RWPE1 (cell line): Measurements from ENCODE around the gene MYO5C.
A peak's percentile ranks its signal among the peaks of the same experiment; 100 is the strongest.

Source experiments
- CTCF ChIA-PET: fragments of 350-600 bp; sonication (Branson Sonifier 250); formaldehyde crosslinking; extraction: SDS; loops from one replicate; lab custom pipeline; 2021; lab: Yijun Ruan, JAX
- POLR2A ChIA-PET: fragments of 400-600 bp; formaldehyde crosslinking; extraction: SDS; loops from one replicate; lab custom pipeline; 2020; ENCODE audit warnings: antibody characterized with exemption; ENCODE audit not compliant: low non-redundant PET; lab: Yijun Ruan, JAX
- DNase-seq: peaks from one replicate; pipeline ENCODE4 v3.0.0; 2012; ENCODE audit warnings: low spot score
- H3K27ac ChIP-seq: fragments of 450-650 bp; 2 replicates; pipeline ENCODE4 v1.5.1; 2017
- TF ChIP-seq, protein P1 (sequence below): fragments of 450-650 bp; conservative IDR thresholded peaks from 2 replicates; pipeline ENCODE4 v1.5.1; 2017; ENCODE audit warnings: low read depth, mild to moderate bottlenecking

The MYO5C gene

DNA sequence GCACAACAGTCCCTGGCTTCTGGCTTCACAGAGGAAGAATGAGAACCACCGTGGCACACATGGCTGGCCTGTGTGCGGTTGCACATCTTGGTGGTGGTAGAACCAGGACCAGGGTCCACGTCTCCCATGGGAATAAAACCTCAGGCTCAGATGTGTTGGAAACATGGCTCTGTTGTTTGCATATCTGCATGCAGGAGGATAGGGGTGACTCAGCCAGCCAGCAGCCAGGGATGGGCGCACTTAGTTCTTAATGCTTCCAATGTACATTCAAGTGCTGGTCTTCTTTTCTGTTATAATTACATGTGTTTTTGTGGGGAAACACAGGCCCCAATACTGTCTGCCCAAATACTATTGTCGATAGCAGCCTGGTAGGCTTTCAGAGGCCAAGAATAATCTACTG is 147.2 kb downstream of the MYO5C start:
- DNase-seq: no peak
- ChIA-PET CTCF (no interaction called here), POLR2A (no interaction called here)
- TF ChIP-seq, protein P1, sequence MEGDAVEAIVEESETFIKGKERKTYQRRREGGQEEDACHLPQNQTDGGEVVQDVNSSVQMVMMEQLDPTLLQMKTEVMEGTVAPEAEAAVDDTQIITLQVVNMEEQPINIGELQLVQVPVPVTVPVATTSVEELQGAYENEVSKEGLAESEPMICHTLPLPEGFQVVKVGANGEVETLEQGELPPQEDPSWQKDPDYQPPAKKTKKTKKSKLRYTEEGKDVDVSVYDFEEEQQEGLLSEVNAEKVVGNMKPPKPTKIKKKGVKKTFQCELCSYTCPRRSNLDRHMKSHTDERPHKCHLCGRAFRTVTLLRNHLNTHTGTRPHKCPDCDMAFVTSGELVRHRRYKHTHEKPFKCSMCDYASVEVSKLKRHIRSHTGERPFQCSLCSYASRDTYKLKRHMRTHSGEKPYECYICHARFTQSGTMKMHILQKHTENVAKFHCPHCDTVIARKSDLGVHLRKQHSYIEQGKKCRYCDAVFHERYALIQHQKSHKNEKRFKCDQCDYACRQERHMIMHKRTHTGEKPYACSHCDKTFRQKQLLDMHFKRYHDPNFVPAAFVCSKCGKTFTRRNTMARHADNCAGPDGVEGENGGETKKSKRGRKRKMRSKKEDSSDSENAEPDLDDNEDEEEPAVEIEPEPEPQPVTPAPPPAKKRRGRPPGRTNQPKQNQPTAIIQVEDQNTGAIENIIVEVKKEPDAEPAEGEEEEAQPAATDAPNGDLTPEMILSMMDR: no peak
- H3K27ac ChIP-seq: peak overlapping the region; percentile 20

DNA sequence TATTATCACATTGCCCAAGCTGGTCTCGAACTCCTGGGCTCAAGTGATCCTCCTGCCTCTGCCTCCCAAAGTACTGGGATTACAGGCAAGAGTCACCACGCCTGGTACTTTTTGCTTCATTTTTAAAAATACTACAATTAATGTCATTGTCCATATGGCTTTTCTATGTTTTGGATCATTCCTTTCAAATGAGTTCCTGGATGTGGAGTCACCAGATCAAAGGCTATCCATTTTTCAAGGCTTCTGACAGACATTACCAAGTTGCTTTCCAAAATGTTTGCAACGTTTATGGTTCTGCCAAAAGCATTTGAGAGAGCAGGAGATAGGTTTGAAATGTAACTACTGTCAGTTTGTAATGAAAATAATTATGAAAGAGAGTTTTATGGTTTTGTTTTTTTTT is 148.8 kb downstream of the MYO5C start:
- CTCF ChIA-PET: no interaction called here
- no peak overlapping the region for H3K27ac ChIP-seq
- no peak for DNase-seq
- TF ChIP-seq, protein P1: no peak
- POLR2A ChIA-PET: interaction anchor here (0.6 kb wide), 1 partner anchor 37 kb away, joined by 4 read pairs; no protein-coding TSS in a partner anchor

DNA sequence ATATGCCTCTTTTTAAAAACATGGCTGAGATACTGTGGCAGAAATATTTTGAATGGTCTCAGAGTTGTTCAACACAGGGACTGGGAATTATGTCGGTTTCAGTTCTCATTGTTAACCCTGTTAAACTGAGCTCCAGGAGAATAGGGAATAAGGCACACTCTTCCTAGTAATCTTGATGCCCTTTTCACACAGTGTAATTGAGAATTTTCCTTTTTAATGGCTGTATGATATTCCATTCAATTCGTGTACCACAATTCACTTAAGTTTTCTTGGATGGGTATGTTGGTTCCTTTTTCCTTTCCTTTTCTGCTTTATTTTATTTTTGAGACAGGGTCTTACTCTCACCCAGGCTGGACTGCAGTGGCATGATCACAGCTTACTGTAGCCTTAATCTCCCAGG is 149.3 kb downstream of the MYO5C start:
- POLR2A ChIA-PET: interaction anchor here (0.6 kb wide), 1 partner anchor 38 kb away, joined by 4 read pairs; no protein-coding TSS in a partner anchor
- CTCF ChIA-PET: no interaction called here

DNA sequence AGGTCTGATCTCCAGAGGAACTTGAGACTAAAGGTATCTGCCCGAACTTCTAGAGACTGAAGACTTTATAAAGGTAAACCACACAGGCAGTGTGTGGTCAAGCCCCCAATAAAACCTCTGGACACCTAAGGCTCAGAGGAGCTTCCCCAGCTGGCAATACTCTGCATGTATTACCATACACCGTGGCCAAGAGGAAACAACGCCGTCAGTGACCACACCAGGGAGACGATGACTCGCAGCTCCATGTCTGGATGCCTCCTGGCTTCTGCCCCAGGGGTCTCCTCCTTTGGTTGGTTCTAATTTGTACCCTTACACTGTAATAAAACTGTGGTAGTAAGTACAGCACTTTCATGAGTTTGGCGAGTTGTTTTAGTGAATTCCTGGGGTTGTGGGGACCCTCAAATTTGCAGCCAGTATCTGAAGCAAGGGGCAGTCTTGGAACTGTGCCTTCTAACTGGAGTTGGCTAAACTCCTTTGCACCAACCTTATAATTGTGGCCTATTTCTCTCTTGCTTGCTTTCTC is 150.9 kb downstream of the MYO5C start:
- TF ChIP-seq, protein P1: no peak
- peak; percentile 31 for DNase-seq
- H3K27ac ChIP-seq: peak overlapping the region; percentile 46
- CTCF ChIA-PET: no interaction called here
- POLR2A ChIA-PET: no interaction called here

More for the DNA sequence above, 149.3 kb downstream of the MYO5C start:
- no peak for DNase-seq
- TF ChIP-seq, protein P1: no peak
- no peak overlapping the region for H3K27ac ChIP-seq

DNA sequence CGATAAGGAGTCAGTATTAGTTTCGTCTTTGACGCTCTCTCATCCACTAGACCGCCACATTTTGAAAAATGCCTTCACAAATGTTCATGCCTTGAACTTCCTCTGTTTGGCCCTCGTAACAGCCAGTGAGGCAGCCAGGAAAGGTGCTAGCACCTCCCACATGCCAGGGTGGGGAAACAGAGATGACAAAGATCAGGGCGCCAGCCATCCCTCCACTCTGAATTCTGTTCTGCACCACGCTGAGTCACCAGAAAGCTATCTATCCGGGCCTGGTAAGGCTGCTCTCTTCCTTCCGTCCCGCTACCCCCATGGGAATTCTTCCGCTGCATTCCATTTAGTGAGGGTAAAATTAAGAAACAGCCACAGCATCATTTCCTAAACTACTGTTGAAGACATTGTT is 151.7 kb downstream of the MYO5C start:
- DNase-seq: peak; percentile 74
- H3K27ac ChIP-seq: peak overlapping the region; percentile 40; the same call in 1 of the 2 replicates
- TF ChIP-seq, protein P1: no peak
- POLR2A ChIA-PET: no interaction called here
- CTCF ChIA-PET: no interaction called here
